Caco-2 (cell line): ENCODE measurements around the gene SORBS1. TPM values are rescaled to one million over a fixed set of nuclear protein-coding genes. Genes with fewer than 3 reads are reported as not detected.

ENCODE experiments used
- BruUV-seq: library from RNA; stranded (reverse); fragments of 400-500 nt; replicated peaks from 2 replicates; lab custom pipeline; 2021; lab: Mats Ljungman, UMichigan
- CTCF ChIA-PET: fragments of 300-600 bp; sonication (Branson Sonifier 250); formaldehyde crosslinking; loops from one replicate; lab custom pipeline; 2022; ENCODE audit warnings: antibody characterized with exemption; lab: Charles Lee
- POLR2A ChIA-PET: fragments of 300-600 bp; sonication (Branson Sonifier 250); formaldehyde crosslinking; loops from one replicate; lab custom pipeline; 2022; ENCODE audit warnings: antibody characterized with exemption; lab: Charles Lee
- DNase-seq, 2 experiments: peaks; one replicate each; pipeline versions ENCODE4 v3.0.0 to v3.0.0-alpha.2; 2020 to 2022
- H3K27me3 ChIP-seq: replicated peaks from 2 replicates; pipeline ENCODE4 v1.6.0; 2011; ENCODE audit warnings: low read length; ENCODE audit not compliant: control insufficient read depth, insufficient read depth
- H3K36me3 ChIP-seq: 2 replicates; pipeline ENCODE4 v1.5.1; 2011; ENCODE audit warnings: low read length; ENCODE audit not compliant: control insufficient read depth, insufficient read depth
- H3K4me1 ChIP-seq: fragments of 250-450 bp; sonication (Bioruptor Pico); 2 replicates; pipeline ENCODE4 v1.5.1; 2020; ENCODE audit warnings: mild to moderate bottlenecking
- H3K4me3 ChIP-seq: 2 replicates; pipeline ENCODE4 v1.5.1; 2011; ENCODE audit warnings: low read depth, mild to moderate bottlenecking, control low read depth, low read length
- H3K9me3 ChIP-seq: fragments of 250-450 bp; sonication (Bioruptor Pico); 2 replicates; pipeline ENCODE4 v1.5.1; 2020; ENCODE audit warnings: mild to moderate bottlenecking, moderate library complexity
- H3K27ac Mint-ChIP-seq: one replicate; pipeline ENCODE4 v1.8.0; 2022; ENCODE audit warnings: mixed read lengths; ENCODE audit not compliant: unreplicated experiment
- H3K27me3 Mint-ChIP-seq: one replicate; pipeline ENCODE4 v1.8.0; 2022; ENCODE audit warnings: mixed read lengths; ENCODE audit not compliant: insufficient read depth, unreplicated experiment
- H3K36me3 Mint-ChIP-seq: one replicate; pipeline ENCODE4 v1.8.0; 2022; ENCODE audit warnings: mild to moderate bottlenecking, mixed read lengths; ENCODE audit not compliant: insufficient read depth, unreplicated experiment
- H3K4me1 Mint-ChIP-seq: one replicate; pipeline ENCODE4 v1.8.0; 2022; ENCODE audit warnings: low read depth, mixed read lengths; ENCODE audit not compliant: unreplicated experiment
- H3K4me3 Mint-ChIP-seq: one replicate; pipeline ENCODE4 v1.8.0; 2022; ENCODE audit warnings: mild to moderate bottlenecking, moderate library complexity, mixed read lengths; ENCODE audit not compliant: unreplicated experiment
- H3K9me3 Mint-ChIP-seq: one replicate; pipeline ENCODE4 v1.8.0; 2022; ENCODE audit warnings: mixed read lengths; ENCODE audit not compliant: unreplicated experiment
- CTCF ChIP-seq, 2 experiments: fragments of 200-600 bp in 1 of 2; IDR thresholded peaks; 1 replicate in 1 of 2; 2 replicates in 1 of 2; pipeline versions ENCODE4 v1.5.1 to v1.8.0; 2011 to 2022; ENCODE audit warnings: antibody characterized with exemption in 1 of 2, control low read depth in 1 of 2, inconsistent platforms in 1 of 2, low read depth in 1 of 2, low read length in 1 of 2, mild to moderate bottlenecking in 1 of 2, moderate library complexity in 1 of 2; ENCODE audit not compliant: insufficient read depth in 1 of 2, severe bottlenecking in 1 of 2, unreplicated experiment in 1 of 2
- intact Hi-C: fragments of 100-400 bp; cut with micrococcal nuclease; formaldehyde crosslinking; loops from one replicate; pipeline ENCODE4 v1.10.0; 2022; ENCODE audit not compliant: unreplicated experiment
- total RNA-seq: library from RNA; stranded (reverse); gene quantifications from 2 replicates; pipeline ENCODE4 v1.2.3, GENCODE V29; 2022

The SORBS1 gene
- total RNA-seq, 1 experiment from 2014 or later: 39.3 TPM

GRCh38 chr10:95522117-95522516 lies 39.1 kb downstream of the SORBS1 start:
- DNase-seq: no peak
- no peak for TF ChIP-seq CTCF (IDR thresholded peaks at IDR 0.05; ENCODE audit: insufficient read depth in 1 of 2, low read depth in 1 of 2, low read length in 1 of 2, severe bottlenecking in 1 of 2, unreplicated experiment in 1 of 2)
- no peak overlapping the region for H3K4me3 Mint-ChIP-seq
- intact Hi-C loops: no loop called here
- Histone ChIP-seq H3K4me1 (peaks cover 46% of the 10 kb centered on the region), H3K4me3 (no peak overlapping the region), H3K9me3 (no peaks in the 10 kb centered on the region), H3K27me3 (no peaks in the 10 kb centered on the region), H3K36me3 (no peaks in the 10 kb centered on the region)
- H3K27ac Mint-ChIP-seq: no peak overlapping the region
- ChIA-PET POLR2A (no interaction called here), CTCF (no interaction called here)
- H3K36me3 Mint-ChIP-seq: peaks cover 5% of the 10 kb centered on the region
- BruUV-seq: no TSS peak
- H3K27me3 Mint-ChIP-seq: no peaks in the 10 kb centered on the region
- H3K4me1 Mint-ChIP-seq: peaks cover 22% of the 10 kb centered on the region
- no peaks in the 10 kb centered on the region for H3K9me3 Mint-ChIP-seq

- POLR2A ChIA-PET: no interaction called here
These were observed 40.6 kb downstream of the SORBS1 start for GRCh38 chr10:95520617-95521016.

More at GRCh38 chr10:95520617-95521016, 40.6 kb downstream of the SORBS1 start:
- CTCF ChIA-PET: no interaction called here
- peaks cover 41% of the 10 kb centered on the region for H3K4me1 ChIP-seq
- Mint-ChIP-seq H3K4me1 (peaks cover 28% of the 10 kb centered on the region), H3K27me3 (no peaks in the 10 kb centered on the region), H3K9me3 (no peaks in the 10 kb centered on the region), H3K36me3 (peaks cover 6% of the 10 kb centered on the region), H3K4me3 (no peak overlapping the region), H3K27ac (no peak overlapping the region)
- no peaks in the 10 kb centered on the region for H3K36me3 ChIP-seq
- DNase-seq: no peak
- TF ChIP-seq CTCF (IDR thresholded peaks at IDR 0.05; ENCODE audit: insufficient read depth in 1 of 2, low read depth in 1 of 2, low read length in 1 of 2, severe bottlenecking in 1 of 2, unreplicated experiment in 1 of 2): no peak
- no peaks in the 10 kb centered on the region for H3K9me3 ChIP-seq
- BruUV-seq: no TSS peak
- intact Hi-C loops: no loop called here
- H3K4me3 ChIP-seq: no peak overlapping the region
- no peaks in the 10 kb centered on the region for H3K27me3 ChIP-seq
